HG03457 (cell line): ENCODE results near the gene FRMPD1.
"Not testable (repeated sequence)": the region's sequence is repeated elsewhere in the genome, so short reads cannot be mapped to it uniquely, and the experiment has no call there.

Source experiments
- ATAC-seq: cut with Tn5 transposase; IDR thresholded peaks from one replicate; pipeline ENCODE4 v1.9.1; 2021; ENCODE audit warnings: moderate number of reproducible peaks; ENCODE audit not compliant: unreplicated experiment

FRMPD1 gene

GRCh38 chr9:37650873-37651768, at the start of gene FRMPD1:
Gene FRMPD1 (plus strand): TSS chr9:37650954. CDS start chr9:37692642, 41,688 bp downstream.
- no peak for ATAC-seq

- ATAC-seq: not testable (repeated sequence)
These were observed 48.7 kb upstream of the FRMPD1 start for GRCh38 chr9:37602061-37602460.

- ATAC-seq: no peak
These were observed 47.9 kb upstream of the FRMPD1 start for GRCh38 chr9:37602817-37603216.

GRCh38 chr9:37604296-37604695, 46.5 kb upstream of the FRMPD1 start:
- ATAC-seq: no peak

GRCh38 chr9:37608250-37608649, 42.5 kb upstream of the FRMPD1 start:
- ATAC-seq: no peak

GRCh38 chr9:37609735-37610397, 40.9 kb upstream of the FRMPD1 start:
- no peak for ATAC-seq

GRCh38 chr9:37611014-37611413, 39.7 kb upstream of the FRMPD1 start:
- no peak for ATAC-seq

- ATAC-seq: no peak
These were observed 38.8 kb upstream of the FRMPD1 start for GRCh38 chr9:37611961-37612360.

- no peak for ATAC-seq
These were observed 33.6 kb upstream of the FRMPD1 start for GRCh38 chr9:37617161-37617560.

GRCh38 chr9:37617832-37618231, 32.9 kb upstream of the FRMPD1 start:
- no peak for ATAC-seq

GRCh38 chr9:37618817-37619216, 31.9 kb upstream of the FRMPD1 start:
- ATAC-seq: no peak

- ATAC-seq: no peak
These were observed 30.9 kb upstream of the FRMPD1 start for GRCh38 chr9:37619806-37620205.

- ATAC-seq: no peak
These were observed 30.4 kb upstream of the FRMPD1 start for GRCh38 chr9:37620396-37620795.

- ATAC-seq: no peak
These were observed 29.3 kb upstream of the FRMPD1 start for GRCh38 chr9:37621273-37622121.

- ATAC-seq: no peak
These were observed 28.3 kb upstream of the FRMPD1 start for GRCh38 chr9:37622462-37622861.

GRCh38 chr9:37623267-37623666, 27.5 kb upstream of the FRMPD1 start:
- no peak for ATAC-seq

GRCh38 chr9:37624073-37624472, 26.7 kb upstream of the FRMPD1 start:
- no peak for ATAC-seq

GRCh38 chr9:37625036-37625757, 25.6 kb upstream of the FRMPD1 start:
- no peak for ATAC-seq

GRCh38 chr9:37625758-37626147, 25.0 kb upstream of the FRMPD1 start:
- no peak for ATAC-seq

GRCh38 chr9:37626708-37627292, 24.0 kb upstream of the FRMPD1 start:
- no peak for ATAC-seq
